DMS79 (cell line): ENCODE measurements around the gene OAS1.

ENCODE experiments used
- DNase-seq: peaks from one replicate; lab custom pipeline; 2025; lab: John Stamatoyannopoulos, UW

Gene OAS1

GRCh38 chr12:112906712-112907414 is at the start of gene OAS1:
OAS1 (plus strand) TSS chr12:112906962; CDS start chr12:112907040, 78 bp downstream.
- DNase-seq = no peak

- DNase-seq = no peak
Observed at GRCh38 chr12:112859291-112859690, 47.5 kb upstream of the OAS1 start.

DNA sequence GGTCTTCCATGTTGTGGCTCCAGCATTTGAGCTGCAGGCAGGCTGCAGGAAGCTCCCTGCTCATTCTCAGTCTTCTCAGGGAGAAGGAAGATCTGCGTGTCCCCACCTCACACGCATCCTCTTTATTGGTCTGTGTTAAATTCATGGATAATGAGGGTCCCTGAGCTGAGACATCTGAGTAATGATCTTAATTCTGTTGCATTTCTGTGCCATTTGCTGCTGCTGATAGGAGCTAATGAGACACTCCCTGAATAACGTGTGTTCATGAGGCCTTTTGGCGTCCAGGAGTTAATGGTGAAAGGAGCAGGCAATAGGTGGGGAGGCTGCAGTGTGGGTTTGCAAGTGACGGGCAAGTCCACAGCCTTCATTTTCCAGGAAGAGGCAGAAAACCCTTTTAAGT is 46.6 kb upstream of the OAS1 start:
- DNase-seq = no peak

DNA sequence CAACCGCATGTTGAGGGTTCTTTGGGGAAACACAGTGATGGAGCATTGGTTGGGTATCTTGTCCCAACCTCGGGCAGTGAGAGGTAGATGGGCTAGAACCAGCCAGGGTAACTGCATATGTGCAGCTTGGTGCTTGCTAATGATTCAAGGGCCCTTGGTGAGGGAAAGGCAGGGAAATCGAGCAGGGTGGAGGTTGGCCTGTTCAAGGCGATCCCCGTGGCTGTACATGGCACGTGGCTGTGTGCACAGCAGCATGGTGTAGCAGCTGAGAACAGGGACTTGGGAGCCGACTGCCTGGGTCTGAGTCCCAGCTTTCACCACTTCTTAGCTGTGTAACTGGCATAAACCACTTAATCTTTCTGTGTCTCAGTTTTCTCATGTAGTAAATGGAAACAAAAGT is 45.5 kb upstream of the OAS1 start:
- no peak for DNase-seq

GRCh38 chr12:112862636-112863290 is 44.0 kb upstream of the OAS1 start:
- DNase-seq = no peak

- DNase-seq = no peak
Observed at GRCh38 chr12:112868459-112869041, 38.2 kb upstream of the OAS1 start.

DNA sequence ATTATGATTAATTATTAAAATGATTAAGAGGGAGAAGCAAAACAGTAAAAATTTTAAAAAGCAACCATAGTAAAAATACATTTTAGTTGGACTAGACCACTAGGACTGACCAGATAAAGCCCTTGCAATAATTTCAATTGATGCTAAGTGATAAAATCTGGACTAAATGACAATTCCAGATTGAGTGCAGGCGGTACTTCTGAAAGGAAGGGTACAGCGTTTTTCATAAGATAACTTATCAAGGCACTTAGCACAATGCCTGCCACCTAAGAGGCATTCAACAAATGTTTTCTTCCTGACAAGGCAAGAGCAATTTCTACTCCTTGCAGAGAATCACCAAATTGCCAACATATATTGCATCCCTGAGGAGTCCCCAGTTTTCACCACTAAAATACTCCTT is 37.7 kb upstream of the OAS1 start:
- DNase-seq = no peak

GRCh38 chr12:112869778-112870177 is 37.0 kb upstream of the OAS1 start:
- DNase-seq = no peak

DNA sequence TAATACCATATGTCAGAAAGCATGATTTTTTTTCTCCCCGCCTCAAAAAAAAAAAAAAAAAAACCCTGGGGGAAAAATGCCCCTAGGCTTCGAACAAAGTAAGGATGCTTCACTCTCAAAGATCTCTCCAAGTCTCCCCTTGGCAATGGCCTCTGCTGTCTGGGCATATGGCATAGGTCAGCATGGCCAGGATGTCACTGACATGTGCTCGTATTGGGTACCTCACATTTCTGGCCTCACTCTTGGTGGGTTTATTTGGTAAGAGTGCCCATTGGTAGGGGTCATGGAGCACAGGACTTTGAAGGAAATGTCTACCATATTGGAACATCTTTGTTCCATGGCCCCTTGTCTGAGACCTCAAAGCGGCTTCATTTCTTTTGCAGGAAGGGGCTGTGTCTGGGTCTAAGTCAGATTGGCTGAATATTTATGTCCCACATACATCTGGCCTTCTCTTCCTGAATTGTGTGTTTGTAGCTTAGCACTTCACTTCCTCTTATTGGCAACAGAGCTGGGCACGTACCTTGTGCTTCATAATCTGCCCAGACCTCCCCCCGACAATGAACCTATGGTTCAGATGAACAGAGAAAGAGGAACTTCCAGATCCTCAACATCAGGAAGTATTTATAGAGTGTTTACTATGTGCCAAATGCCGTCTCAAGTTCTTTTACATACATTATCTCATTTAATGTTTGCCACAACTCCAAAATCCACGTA is 36.3 kb upstream of the OAS1 start:
- no peak for DNase-seq

DNA sequence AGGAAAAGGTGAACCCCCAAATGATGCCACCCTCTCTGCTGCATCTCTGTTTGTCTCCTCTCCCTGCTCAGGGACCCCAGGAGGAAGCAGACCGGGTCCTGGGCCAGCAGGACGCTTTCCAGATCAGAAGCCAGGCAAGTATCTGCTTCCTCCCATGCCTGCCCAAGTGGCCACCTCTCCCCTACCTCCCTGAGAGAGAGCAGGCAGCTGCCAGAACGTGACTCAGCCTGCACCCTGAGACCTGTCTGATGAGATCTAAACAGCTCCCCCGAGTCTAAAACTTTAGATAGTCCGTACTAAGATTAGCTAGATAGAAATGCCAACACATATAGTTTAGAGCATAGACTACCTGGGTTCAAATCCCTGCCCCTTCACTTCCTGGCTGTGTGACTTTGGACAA is 31.2 kb upstream of the OAS1 start:
- no peak for DNase-seq

DNA sequence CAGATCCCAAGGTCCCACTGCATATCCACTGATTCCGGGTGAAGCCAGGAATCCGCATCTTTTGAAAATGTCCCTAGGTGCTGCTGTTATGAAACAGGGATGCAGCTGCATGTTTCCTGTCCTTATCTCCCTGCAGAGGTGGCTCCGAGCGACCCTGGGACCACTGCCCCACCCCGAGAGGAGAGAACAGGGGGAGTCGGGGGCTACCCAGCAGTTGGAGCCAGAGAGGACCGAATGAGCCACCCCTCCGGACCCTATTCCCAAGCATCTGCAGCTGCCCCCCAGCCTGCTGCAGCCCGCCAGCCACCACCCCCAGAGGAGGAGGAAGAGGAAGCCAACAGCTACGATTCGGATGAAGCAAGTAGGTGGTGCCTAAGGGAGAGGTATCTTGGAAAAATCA is 30.3 kb upstream of the OAS1 start:
- no peak for DNase-seq

- no peak for DNase-seq
Observed at GRCh38 chr12:112877006-112877405, 29.8 kb upstream of the OAS1 start.

GRCh38 chr12:112878488-112878887 is 28.3 kb upstream of the OAS1 start:
- no peak for DNase-seq

- DNase-seq = no peak
Observed at GRCh38 chr12:112879191-112879705, 27.5 kb upstream of the OAS1 start.

DNA sequence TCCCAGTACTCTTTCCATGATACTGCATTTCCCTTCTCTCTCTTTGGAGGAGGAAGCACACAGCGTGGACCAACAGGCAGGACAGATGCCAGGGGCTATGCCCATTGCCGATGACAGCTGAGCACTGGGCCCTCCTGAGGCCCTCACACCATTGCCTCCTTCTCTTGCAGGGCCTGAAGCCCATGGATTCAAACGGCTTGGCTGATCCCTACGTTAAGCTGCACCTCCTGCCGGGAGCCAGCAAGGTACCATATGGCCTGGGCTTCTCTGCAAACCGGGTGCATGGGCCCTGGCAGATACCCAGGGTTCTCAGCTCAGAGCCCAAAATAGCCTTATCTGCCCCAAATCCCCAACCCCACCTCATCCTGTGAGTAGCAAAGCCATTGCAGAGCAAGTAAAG is 25.2 kb upstream of the OAS1 start:
- DNase-seq = no peak

DNA sequence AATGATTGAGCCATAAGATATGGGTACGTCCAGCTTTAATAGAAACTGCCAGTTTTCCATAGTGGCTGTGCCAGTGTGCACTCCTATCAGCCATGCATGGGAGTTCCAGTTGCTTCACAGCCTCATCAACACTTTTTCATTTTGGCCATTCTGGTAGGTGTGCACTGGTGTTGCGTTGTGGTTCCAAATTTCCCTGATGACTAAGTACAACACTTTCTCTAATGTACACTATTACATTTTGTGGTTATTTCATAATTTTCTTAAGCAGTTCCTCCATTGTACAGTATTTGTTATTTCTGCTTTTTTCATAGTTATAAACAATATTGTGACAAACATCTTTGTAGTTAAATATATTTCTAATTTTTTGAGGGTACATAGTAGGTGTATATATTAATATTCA is 21.5 kb upstream of the OAS1 start:
- DNase-seq = no peak

- no peak for DNase-seq
Observed at GRCh38 chr12:112887550-112887949, 19.2 kb upstream of the OAS1 start.

DNA sequence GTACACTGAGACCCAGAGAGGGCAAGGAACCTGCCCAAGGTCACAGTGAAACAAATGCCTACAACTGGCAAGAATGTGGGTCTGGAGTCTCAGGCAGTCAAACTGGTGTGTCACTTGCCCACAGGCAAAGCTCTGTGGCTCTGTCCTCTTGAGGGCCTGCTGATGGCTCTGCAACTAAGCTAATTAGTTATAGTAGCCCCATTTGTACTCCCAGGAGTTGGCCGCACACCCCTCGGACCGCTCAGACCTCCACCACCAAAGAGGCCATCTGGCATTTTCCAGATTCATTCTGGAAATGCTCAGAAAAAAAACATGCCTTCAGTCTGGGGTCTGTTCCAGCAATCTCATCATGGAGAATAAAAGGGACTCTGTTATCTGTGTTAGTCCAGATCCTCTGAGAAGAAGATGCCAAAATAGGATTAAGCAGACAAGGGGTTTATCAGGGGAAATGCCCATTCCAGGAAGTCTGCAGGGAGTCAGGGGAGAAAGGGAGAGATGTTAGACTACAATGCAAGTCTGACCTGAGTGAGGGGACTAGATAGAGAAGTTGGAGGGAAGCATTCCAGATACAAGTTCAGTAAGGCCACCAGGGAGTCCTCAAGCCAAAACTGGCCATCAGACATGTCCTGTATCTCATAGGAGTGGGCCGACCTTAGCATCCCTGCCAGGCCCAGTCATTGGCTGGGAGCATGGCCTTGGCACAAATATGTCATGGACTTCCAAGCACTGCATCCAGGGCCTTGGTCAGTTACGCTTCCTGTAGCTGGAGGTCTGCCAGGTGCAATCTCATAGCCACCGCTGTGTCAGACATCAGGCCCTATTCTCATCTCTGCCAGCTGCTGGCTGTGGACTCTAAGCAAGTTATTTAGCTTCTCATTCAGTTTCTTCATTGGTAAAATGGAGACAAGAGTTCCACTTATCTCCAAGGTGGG is 15.4 kb upstream of the OAS1 start:
- DNase-seq = no peak

GRCh38 chr12:112892856-112893255 is 13.9 kb upstream of the OAS1 start:
- DNase-seq = no peak

DNA sequence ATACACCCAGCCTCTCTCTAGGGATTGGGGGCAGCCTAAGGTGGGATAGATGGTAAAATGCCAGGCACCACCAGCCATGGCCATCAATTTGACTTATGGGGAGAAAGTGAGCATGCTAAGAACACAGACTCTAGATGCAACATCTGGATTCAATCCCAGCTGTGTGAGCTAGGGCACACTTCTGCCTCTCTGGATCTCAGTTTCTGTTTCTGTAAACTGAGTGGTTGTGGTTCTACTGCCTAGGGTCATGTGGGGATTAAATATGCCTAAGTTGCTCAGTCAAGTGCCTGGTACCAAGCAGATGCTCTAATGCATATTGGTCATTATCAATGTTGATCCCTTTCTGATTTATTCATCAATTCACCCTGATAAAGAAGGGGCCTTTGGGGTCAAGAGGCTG is 12.6 kb upstream of the OAS1 start:
- no peak for DNase-seq

GRCh38 chr12:112898380-112898779 is 8.4 kb upstream of the OAS1 start:
- DNase-seq = no peak
